Mucosa of gallbladder (tissue), 1 donor: Measurements from ENCODE around the gene SIX3. TPM values are rescaled to one million over a fixed set of nuclear protein-coding genes. Genes with fewer than 3 reads are reported as not detected.
A peak's percentile ranks its signal among the peaks of the same experiment; 100 is the strongest.

Experiments
- DNase-seq: peaks from one replicate; pipeline ENCODE4 v3.0.0-alpha.2; 2020; ENCODE audit warnings: low spot score
- total RNA-seq: library from RNA; stranded (reverse); gene quantifications from one replicate; pipeline ENCODE4 v1.2.1, GENCODE V29; 2021
- donor health status: DM: no; HTN: no; CAD: no.

SIX3 gene
- total RNA-seq, 1 donor from 2014 or later = not detected

GRCh38 chr2:44943693-44944101, 2.2 kb downstream of the SIX3 start:
- DNase-seq = no peak

GRCh38 chr2:44944102-44944951, 2.8 kb downstream of the SIX3 start:
- no peak for DNase-seq

GRCh38 chr2:44944952-44945612, 3.6 kb downstream of the SIX3 start:
- DNase-seq = no peak

GRCh38 chr2:44945676-44946371, 4.3 kb downstream of the SIX3 start:
- no peak for DNase-seq

GRCh38 chr2:44946372-44947027, 5.0 kb downstream of the SIX3 start:
- DNase-seq = no peak

- no peak for DNase-seq
These were observed 5.5 kb downstream of the SIX3 start for GRCh38 chr2:44947028-44947375.

- DNase-seq = no peak
These were observed 7.2 kb downstream of the SIX3 start for GRCh38 chr2:44948565-44949328.

- DNase-seq = no peak
These were observed 8.0 kb downstream of the SIX3 start for GRCh38 chr2:44949329-44950151.

GRCh38 chr2:44950646-44951045, 9.1 kb downstream of the SIX3 start:
- no peak for DNase-seq

GRCh38 chr2:44951124-44951523, 9.6 kb downstream of the SIX3 start:
- DNase-seq = no peak

- no peak for DNase-seq
These were observed 10.2 kb downstream of the SIX3 start for GRCh38 chr2:44951714-44952113.

- DNase-seq = no peak
These were observed 10.8 kb downstream of the SIX3 start for GRCh38 chr2:44952143-44952805.

- no peak for DNase-seq
These were observed 11.4 kb downstream of the SIX3 start for GRCh38 chr2:44952806-44953498.

GRCh38 chr2:44953499-44953883, 12.0 kb downstream of the SIX3 start:
- DNase-seq = no peak

- no peak for DNase-seq
These were observed 13.0 kb downstream of the SIX3 start for GRCh38 chr2:44954447-44954888.

- no peak for DNase-seq
These were observed 13.5 kb downstream of the SIX3 start for GRCh38 chr2:44954889-44955592.

- peak; percentile 65 for DNase-seq
These were observed 14.3 kb downstream of the SIX3 start for GRCh38 chr2:44955593-44956392.

GRCh38 chr2:44956843-44957242, 15.3 kb downstream of the SIX3 start:
- no peak for DNase-seq
